NCI-H2081 treated with DMSO at 0.1 percent for 48 hours (cell line): ENCODE results near the gene KLLN.
"Not testable (repeated sequence)": the region's sequence is repeated elsewhere in the genome, so short reads cannot be mapped to it uniquely, and the experiment has no call there.

Experiments used
- DNase-seq: peaks from one replicate; lab custom pipeline; 2025; lab: John Stamatoyannopoulos, UW

KLLN gene

GRCh38 chr10:87842220-87842641 is 21.1 kb downstream of the KLLN start:
- DNase-seq = no peak

- no peak for DNase-seq
These were observed 22.1 kb downstream of the KLLN start for GRCh38 chr10:87841186-87841585.

GRCh38 chr10:87838650-87839049 is 24.7 kb downstream of the KLLN start:
- DNase-seq = no peak

- DNase-seq = no peak
These were observed 25.9 kb downstream of the KLLN start for GRCh38 chr10:87837445-87837844.

GRCh38 chr10:87836098-87836497 is 27.2 kb downstream of the KLLN start:
- no peak for DNase-seq

GRCh38 chr10:87829986-87830729 is 33.2 kb downstream of the KLLN start:
- no peak for DNase-seq

- DNase-seq = not testable (repeated sequence)
These were observed 34.3 kb downstream of the KLLN start for GRCh38 chr10:87829051-87829450.

GRCh38 chr10:87827681-87828080 is 35.7 kb downstream of the KLLN start:
- DNase-seq = no peak

- no peak for DNase-seq
These were observed 36.7 kb downstream of the KLLN start for GRCh38 chr10:87826653-87827052.

- DNase-seq = no peak
These were observed 44.1 kb downstream of the KLLN start for GRCh38 chr10:87819289-87819585.

GRCh38 chr10:87818505-87819288 is 44.6 kb downstream of the KLLN start:
- no peak for DNase-seq

- DNase-seq = peak; percentile 39
These were observed 45.5 kb downstream of the KLLN start, which contains the start of gene ATAD1 for GRCh38 chr10:87817609-87818504. TSS of gene ATAD1 (minus strand) at chr10:87818226. CDS start at chr10:87814599, 3,627 bp downstream.

- no peak for DNase-seq
These were observed 46.3 kb downstream of the KLLN start for GRCh38 chr10:87816898-87817608.

GRCh38 chr10:87816163-87816897 is 47.0 kb downstream of the KLLN start:
- no peak for DNase-seq
